Thyroid gland (tissue), 4 donors: ENCODE results near the gene URAD.

Experiments
- POLR2A ChIP-seq, 2 donors: fragments of 450-650 bp; IDR thresholded peaks; one replicate each; pipeline ENCODE4 v1.6.1; 2017; ENCODE audit warnings: antibody characterized with exemption in 2 of 2, mild to moderate bottlenecking in 2 of 2, moderate library complexity in 1 of 2
- TF ChIP-seq, protein P1 (sequence below), 6 experiments: fragments of 200-600 bp in 3 of 6; fragments of 450-650 bp in 3 of 6; sonication (generic) in 3 of 6; IDR thresholded peaks; one replicate each; pipeline ENCODE4 v1.5.1; 2016 to 2019; ENCODE audit warnings: antibody characterized with exemption in 6 of 6, mild to moderate bottlenecking in 2 of 6, inconsistent platforms in 1 of 6, moderate library complexity in 1 of 6

DNA sequence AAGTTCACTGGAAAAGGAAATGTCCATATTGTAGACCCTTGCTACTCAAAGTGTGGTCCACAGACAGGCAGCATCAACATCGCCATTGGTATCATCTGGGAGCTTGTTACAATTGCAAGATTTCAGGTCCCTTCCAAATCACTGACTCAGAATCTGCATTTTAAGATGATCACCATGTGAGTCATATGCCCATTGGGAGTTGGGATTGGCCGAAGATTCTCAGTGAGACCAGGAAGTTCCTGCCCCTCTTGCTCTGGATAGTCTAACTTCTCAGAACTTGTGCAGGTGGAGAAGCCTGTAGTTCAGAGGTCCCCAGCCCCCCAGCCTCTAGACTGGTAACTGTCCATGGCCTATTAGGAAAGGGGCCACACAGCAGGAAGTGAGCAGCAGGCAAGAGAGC is 48.9 kb upstream of the URAD start:
- TF ChIP-seq, protein P1, sequence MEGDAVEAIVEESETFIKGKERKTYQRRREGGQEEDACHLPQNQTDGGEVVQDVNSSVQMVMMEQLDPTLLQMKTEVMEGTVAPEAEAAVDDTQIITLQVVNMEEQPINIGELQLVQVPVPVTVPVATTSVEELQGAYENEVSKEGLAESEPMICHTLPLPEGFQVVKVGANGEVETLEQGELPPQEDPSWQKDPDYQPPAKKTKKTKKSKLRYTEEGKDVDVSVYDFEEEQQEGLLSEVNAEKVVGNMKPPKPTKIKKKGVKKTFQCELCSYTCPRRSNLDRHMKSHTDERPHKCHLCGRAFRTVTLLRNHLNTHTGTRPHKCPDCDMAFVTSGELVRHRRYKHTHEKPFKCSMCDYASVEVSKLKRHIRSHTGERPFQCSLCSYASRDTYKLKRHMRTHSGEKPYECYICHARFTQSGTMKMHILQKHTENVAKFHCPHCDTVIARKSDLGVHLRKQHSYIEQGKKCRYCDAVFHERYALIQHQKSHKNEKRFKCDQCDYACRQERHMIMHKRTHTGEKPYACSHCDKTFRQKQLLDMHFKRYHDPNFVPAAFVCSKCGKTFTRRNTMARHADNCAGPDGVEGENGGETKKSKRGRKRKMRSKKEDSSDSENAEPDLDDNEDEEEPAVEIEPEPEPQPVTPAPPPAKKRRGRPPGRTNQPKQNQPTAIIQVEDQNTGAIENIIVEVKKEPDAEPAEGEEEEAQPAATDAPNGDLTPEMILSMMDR (IDR thresholded peaks at IDR 0.05) = no peak
- TF ChIP-seq POLR2A (IDR thresholded peaks at IDR 0.05) = no peak
